HFFc6 (cell line): Measurements from ENCODE around the gene ANO8. TPM values are rescaled to one million over a fixed set of nuclear protein-coding genes. Genes with fewer than 3 reads are reported as not detected.
"Not testable (repeated sequence)": the region's sequence is repeated elsewhere in the genome, so short reads cannot be mapped to it uniquely, and the experiment has no call there.

Experiments
- DNase-seq: peaks from one replicate; pipeline ENCODE4 v3.0.0-alpha.2; 2018
- H3K27ac Mint-ChIP-seq: 2 replicates; pipeline ENCODE4 v1.8.0; 2020; ENCODE audit warnings: mild to moderate bottlenecking, mixed read lengths
- H3K27me3 Mint-ChIP-seq: 2 replicates; pipeline ENCODE4 v1.8.0; 2021; ENCODE audit warnings: mild to moderate bottlenecking, moderate library complexity, mixed read lengths; ENCODE audit not compliant: insufficient read depth
- H3K36me3 Mint-ChIP-seq: 2 replicates; pipeline ENCODE4 v1.8.0; 2021; ENCODE audit warnings: low read depth, mixed read lengths
- H3K4me1 Mint-ChIP-seq: 2 replicates; pipeline ENCODE4 v1.8.0; 2020; ENCODE audit warnings: low read depth, mixed read lengths
- H3K4me3 Mint-ChIP-seq: 2 replicates; pipeline ENCODE4 v1.8.0; 2020; ENCODE audit warnings: mild to moderate bottlenecking, moderate library complexity, mixed read lengths
- H3K9me3 Mint-ChIP-seq: 2 replicates; pipeline ENCODE4 v1.8.0; 2020; ENCODE audit warnings: mild to moderate bottlenecking, mixed read lengths
- total RNA-seq, 6 experiments: library from RNA; stranded (reverse); fragmentation: NEBNext Ultra II Directional; extraction: Animal tissue kit (Norgen Biotek cat#: 25700); gene quantifications; 2 replicates in 1 of 6; 3 replicates in 5 of 6; pipeline ENCODE4 v1.2.3, GENCODE V29; 2021
- TF ChIP-seq, protein P1 (sequence below): fragments of 200-600 bp; sonication (generic); IDR thresholded peaks from 2 replicates; pipeline ENCODE4 v1.5.0; 2021; ENCODE audit warnings: antibody characterized with exemption, mild to moderate bottlenecking

ANO8 gene
- total RNA-seq, 6 experiments from 2014 or later: 4.4 to 6.0 (median 5.0) TPM

DNA sequence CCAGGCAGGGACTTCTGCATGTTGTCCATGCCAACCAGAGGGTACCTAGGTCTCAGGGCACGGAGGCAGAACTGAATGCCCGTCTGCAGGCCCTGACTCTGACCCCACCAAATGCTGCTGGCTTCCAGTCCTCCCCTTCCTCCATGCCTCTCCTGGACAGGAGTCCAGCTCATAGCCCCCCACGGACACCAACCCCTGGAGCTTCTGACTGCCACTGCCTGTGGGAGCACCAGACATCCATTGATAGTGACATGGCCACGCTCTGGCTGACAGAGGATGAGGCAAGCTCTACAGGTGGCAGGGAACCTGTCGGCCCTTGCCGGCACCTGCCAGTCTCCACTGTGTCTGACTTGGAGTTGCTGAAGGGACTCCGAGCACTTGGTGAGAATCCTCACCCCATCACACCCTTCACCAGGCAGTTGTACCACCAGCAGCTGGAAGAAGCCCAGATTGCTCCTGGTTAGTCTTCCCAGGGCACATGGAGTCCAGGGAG, 51.1 kb downstream of the ANO8 start:
- H3K4me1 Mint-ChIP-seq: peaks cover 5% of the 10 kb centered on the region
- no peak for DNase-seq
- TF ChIP-seq, protein P1, sequence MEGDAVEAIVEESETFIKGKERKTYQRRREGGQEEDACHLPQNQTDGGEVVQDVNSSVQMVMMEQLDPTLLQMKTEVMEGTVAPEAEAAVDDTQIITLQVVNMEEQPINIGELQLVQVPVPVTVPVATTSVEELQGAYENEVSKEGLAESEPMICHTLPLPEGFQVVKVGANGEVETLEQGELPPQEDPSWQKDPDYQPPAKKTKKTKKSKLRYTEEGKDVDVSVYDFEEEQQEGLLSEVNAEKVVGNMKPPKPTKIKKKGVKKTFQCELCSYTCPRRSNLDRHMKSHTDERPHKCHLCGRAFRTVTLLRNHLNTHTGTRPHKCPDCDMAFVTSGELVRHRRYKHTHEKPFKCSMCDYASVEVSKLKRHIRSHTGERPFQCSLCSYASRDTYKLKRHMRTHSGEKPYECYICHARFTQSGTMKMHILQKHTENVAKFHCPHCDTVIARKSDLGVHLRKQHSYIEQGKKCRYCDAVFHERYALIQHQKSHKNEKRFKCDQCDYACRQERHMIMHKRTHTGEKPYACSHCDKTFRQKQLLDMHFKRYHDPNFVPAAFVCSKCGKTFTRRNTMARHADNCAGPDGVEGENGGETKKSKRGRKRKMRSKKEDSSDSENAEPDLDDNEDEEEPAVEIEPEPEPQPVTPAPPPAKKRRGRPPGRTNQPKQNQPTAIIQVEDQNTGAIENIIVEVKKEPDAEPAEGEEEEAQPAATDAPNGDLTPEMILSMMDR: no peak
- no peak overlapping the region for H3K27ac Mint-ChIP-seq
- H3K9me3 Mint-ChIP-seq: no peaks in the 10 kb centered on the region
- no peak overlapping the region for H3K4me3 Mint-ChIP-seq
- peaks cover 4% of the 10 kb centered on the region for H3K27me3 Mint-ChIP-seq
- H3K36me3 Mint-ChIP-seq: no peaks in the 10 kb centered on the region; the same call in 1 of the 2 replicates

DNA sequence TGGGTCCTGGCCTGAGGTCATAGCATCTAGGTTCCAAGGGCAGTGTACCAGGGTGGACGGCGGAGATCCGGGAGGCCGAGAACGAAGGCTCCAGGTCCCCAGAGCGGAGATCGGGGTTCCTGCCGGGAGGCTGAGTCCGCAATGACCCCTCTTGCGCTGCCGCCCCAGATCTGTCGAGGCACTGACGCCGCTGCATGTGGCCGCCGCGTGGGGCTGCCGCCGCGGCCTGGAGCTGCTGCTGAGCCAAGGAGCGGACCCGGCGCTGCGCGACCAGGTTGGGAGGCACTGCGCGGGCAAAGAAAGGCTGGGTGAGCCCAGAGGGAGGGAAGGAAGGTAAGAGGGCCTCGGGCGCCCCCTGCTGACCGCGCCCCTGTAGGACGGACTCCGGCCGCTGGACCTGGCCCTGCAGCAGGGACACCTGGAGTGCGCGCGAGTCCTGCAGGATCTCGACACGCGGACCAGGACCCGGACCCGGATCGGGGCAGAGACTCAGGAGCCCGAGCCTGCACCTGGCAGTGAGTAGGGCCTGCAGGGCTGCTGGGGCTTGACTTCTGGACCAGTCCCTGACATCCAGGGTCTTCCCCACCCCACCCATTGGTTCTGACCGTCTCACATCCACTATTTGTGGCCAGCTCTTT, 52.0 kb downstream of the ANO8 start:
- Mint-ChIP-seq H3K9me3 (no peaks in the 10 kb centered on the region), H3K27ac (no peak overlapping the region), H3K4me1 (peaks cover 5% of the 10 kb centered on the region), H3K36me3 (no peaks in the 10 kb centered on the region; the same call in 1 of the 2 replicates), H3K27me3 (peaks cover 4% of the 10 kb centered on the region), H3K4me3 (peak overlapping the region; percentile 82)
- peak; percentile 70 for DNase-seq
- TF ChIP-seq, protein P1: peak; percentile 95

DNA sequence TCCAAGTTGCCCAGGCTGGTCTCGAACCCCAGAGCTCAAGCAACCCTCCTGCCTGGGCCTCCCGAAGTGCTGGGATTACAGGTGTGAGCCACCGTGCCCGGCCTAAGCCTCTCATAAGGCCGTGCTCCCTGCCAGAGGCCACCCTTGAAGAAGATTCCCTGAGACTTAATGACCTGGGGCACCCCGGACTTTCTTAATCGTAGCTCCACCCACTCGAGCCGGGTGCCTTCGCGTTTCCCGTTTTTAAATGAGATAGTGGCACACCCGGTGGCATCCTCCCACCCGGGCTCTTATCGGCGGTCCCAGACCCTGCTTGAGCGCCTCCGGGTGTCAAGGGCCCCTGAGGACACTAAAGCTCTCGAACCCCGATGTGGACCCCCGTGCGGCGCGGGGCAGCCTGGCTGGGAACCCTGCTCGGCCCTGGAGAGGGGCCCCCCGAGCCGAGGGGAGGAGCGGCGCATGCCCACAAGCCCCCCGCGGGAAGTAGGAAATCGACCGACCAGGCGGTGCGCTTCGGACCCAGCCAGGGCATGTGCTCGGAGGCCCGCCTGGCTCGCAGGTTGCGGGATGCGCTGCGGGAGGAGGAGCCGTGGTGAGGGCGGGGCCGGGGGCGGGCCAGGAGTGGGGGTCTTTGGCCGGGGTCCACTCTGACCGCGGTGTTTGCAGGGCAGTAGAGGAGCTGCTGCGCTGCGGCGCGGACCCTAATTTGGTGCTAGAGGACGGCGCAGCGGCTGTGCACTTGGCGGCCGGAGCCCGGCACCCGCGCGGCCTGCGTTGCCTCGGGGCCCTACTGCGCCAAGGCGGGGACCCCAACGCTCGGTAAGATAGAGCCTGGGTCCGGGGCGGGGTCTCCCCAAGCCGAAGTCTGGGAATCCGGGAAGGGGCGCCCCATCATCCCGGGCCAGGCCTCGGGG, 53.0 kb downstream of the ANO8 start, which contains the start of gene ANKLE1:
TSS of gene ANKLE1 (plus strand) at position 511 of the 914 bp plus-strand sequence. CDS start at position 531, 20 bp downstream.
- peaks cover 9% of the 10 kb centered on the region; the same call in 1 of the 2 replicates for H3K36me3 Mint-ChIP-seq
- peak within 1 kb of the TSS; percentile 82 for H3K4me3 Mint-ChIP-seq
- DNase-seq: no peak
- no peak within 1 kb of the TSS for H3K27ac Mint-ChIP-seq
- H3K27me3 Mint-ChIP-seq: peaks cover 4% of the 10 kb centered on the region
- H3K9me3 Mint-ChIP-seq: no peaks in the 10 kb centered on the region
- H3K4me1 Mint-ChIP-seq: peaks cover 5% of the 10 kb centered on the region
- TF ChIP-seq, protein P1: no peak

DNA sequence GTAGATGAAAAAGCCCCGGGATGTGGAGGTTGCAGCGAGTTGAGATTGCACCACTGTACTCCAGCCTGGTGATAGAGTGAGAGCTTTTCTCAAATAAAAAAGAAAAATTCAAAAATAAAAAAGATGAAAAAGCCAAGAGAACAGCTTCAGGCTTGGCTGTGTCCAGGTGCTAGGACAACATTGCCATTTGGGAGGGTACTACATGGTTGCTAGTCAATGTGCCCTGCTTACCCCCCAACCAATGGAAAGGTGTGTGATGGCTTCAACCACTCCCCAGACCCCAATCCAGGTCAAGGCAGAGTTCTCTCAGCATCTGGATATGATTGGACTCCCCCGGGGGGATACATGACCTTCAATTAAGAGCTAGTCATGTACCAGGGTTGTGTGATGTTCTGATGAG, 55.2 kb downstream of the ANO8 start:
- Mint-ChIP-seq H3K9me3 (no peaks in the 10 kb centered on the region), H3K27me3 (peaks cover 4% of the 10 kb centered on the region), H3K4me1 (peaks cover 5% of the 10 kb centered on the region), H3K27ac (no peak overlapping the region), H3K36me3 (peaks cover 12% of the 10 kb centered on the region; the same call in 1 of the 2 replicates), H3K4me3 (no peak overlapping the region)
- no peak for DNase-seq
- TF ChIP-seq, protein P1: no peak

DNA sequence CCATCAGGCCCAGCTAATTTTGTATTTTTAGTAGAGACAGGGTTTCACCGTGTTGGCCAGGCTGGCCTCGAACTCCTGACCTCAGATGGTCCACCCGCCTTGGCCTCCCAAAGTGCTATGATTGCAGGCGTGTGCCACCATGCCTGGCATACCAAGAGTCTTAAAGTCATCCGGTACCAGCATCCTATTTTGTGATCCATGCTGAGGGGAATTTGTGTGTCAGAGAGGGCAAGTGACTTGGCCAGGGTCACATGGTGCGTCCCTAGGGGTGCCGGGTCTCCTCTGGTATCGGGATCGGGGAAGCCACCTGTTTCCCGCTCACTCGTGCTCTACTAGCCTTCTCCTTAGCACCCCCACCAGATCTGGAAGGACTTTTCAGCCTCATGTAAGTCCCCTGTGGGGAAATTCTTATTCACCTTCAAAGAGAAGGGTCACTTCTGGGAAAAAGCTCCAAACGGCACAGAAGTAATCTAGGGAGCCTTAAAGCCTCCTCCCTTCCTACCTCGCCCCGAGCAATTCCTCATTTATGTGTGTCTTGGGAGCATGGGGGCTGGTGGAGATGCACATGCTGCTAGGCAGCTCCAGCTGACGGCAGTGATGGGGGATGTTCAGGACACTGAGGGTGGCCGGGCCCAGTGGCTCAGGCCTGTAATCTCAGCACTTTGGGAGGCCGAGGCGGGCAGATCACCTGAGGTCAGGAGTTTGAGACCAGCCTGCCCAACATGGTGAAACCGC, 59.0 kb downstream of the ANO8 start:
- Mint-ChIP-seq H3K4me3 (no peak overlapping the region), H3K4me1 (no peaks in the 10 kb centered on the region), H3K9me3 (no peaks in the 10 kb centered on the region), H3K27me3 (no peaks in the 10 kb centered on the region; the same call in 1 of the 2 replicates), H3K27ac (no peak overlapping the region), H3K36me3 (peaks cover 16% of the 10 kb centered on the region; the same call in 1 of the 2 replicates)
- DNase-seq: no peak
- TF ChIP-seq, protein P1: no peak

DNA sequence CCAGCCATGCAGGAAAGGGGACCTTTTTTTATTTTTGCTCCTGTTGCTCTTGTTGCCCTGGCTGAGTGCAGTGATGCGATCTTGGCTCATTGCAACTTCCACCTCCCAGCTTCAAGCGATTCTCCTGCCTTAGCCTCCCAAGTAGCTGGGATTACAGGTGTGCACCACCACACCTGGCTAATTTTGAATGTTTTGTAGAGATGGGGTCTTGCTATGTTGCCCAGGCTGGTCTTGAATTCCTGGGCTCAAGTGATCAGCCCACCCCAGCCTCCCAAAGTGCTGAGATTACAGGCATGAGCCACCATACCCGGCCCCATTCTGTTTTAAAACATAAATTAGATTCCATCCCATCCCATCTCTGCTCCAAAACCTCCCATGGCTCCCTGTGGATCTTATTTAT, 59.8 kb downstream of the ANO8 start:
- not testable (repeated sequence) for DNase-seq, H3K4me1 Mint-ChIP-seq, H3K27ac Mint-ChIP-seq, H3K27me3 Mint-ChIP-seq, H3K9me3 Mint-ChIP-seq, H3K4me3 Mint-ChIP-seq
- peaks cover 22% of the 10 kb centered on the region for H3K36me3 Mint-ChIP-seq
